Activated naive CD4-positive, alpha-beta T cell treated with anti-CD3 and anti-CD28 coated beads for 36 hours (primary cell): Measurements from ENCODE around the gene RALGAPA1. TPM values are rescaled to one million over a fixed set of nuclear protein-coding genes. Genes with fewer than 3 reads are reported as not detected.

Experiments
- CTCF ChIA-PET: fragments of 350-600 bp; sonication (Branson Sonifier 250); formaldehyde crosslinking; loops from one replicate; lab custom pipeline; 2021; ENCODE audit warnings: antibody characterized with exemption; lab: Charles Lee
- DNase-seq: peaks from one replicate; pipeline ENCODE4 v3.0.0-alpha.2; 2020
- H3K27ac Mint-ChIP-seq: one replicate; pipeline ENCODE4 v1.8.0; 2021; ENCODE audit warnings: mild to moderate bottlenecking, mixed read lengths
- H3K27me3 Mint-ChIP-seq: one replicate; pipeline ENCODE4 v1.8.0; 2021; ENCODE audit warnings: low read depth, mixed read lengths
- H3K36me3 Mint-ChIP-seq: one replicate; pipeline ENCODE4 v1.8.0; 2021; ENCODE audit warnings: low read depth, mixed read lengths
- H3K4me1 Mint-ChIP-seq: one replicate; pipeline ENCODE4 v1.8.0; 2021; ENCODE audit warnings: low read depth, mixed read lengths
- H3K4me3 Mint-ChIP-seq: one replicate; pipeline ENCODE4 v1.8.0; 2021; ENCODE audit warnings: mild to moderate bottlenecking, moderate library complexity, mixed read lengths
- H3K9me3 Mint-ChIP-seq: one replicate; pipeline ENCODE4 v1.8.0; 2021; ENCODE audit warnings: mixed read lengths
- intact Hi-C: fragments of 100-400 bp; cut with micrococcal nuclease; formaldehyde crosslinking; loops from one replicate; pipeline ENCODE4 v1.15.1; 2023
- total RNA-seq, 2 experiments: library from RNA; stranded (reverse); gene quantifications; one replicate each; pipeline ENCODE4 v1.2.3, GENCODE V29; 2021

The RALGAPA1 gene
- total RNA-seq, 2 experiments from 2014 or later = 18.6 to 21.0 TPM

GRCh38 chr14:35715079-35715478, 94.0 kb downstream of the RALGAPA1 start:
- Mint-ChIP-seq H3K4me1 (no peaks in the 10 kb centered on the region), H3K36me3 (peaks cover 14% of the 10 kb centered on the region), H3K9me3 (no peaks in the 10 kb centered on the region), H3K4me3 (no peak overlapping the region), H3K27ac (no peak overlapping the region), H3K27me3 (no peaks in the 10 kb centered on the region)
- intact Hi-C loops = no loop called here
- no peak for DNase-seq
- CTCF ChIA-PET = interaction anchor here (0.5 kb wide), 1 partner anchor 1014 kb away, joined by 3 read pairs; no protein-coding TSS in a partner anchor

DNA sequence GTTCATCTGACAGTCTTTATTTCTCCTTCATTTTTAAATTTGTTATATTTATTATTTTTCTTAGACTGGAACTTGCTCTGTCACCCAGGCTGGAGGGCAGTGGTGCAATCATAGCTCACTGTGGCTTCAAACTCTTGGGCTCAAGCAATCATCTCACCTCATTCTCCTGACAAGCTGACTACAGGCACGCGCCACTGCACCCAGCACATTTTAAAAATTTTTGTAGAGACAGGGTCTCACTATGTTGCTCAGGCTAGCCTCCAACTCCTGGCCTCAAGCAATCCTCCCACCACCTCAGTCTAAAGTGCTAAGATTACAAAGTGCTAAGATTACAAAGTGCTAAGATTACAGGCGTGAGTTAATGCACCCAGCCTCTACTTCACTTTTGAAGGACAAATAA, 96.6 kb downstream of the RALGAPA1 start:
- intact Hi-C loops = no loop called here
- H3K27ac Mint-ChIP-seq = no peak overlapping the region
- DNase-seq = no peak
- no peaks in the 10 kb centered on the region for H3K27me3 Mint-ChIP-seq
- peaks cover 23% of the 10 kb centered on the region for H3K36me3 Mint-ChIP-seq
- no peak overlapping the region for H3K4me3 Mint-ChIP-seq
- no peaks in the 10 kb centered on the region for H3K9me3 Mint-ChIP-seq
- CTCF ChIA-PET = interaction anchor here (0.6 to 0.8 kb wide), 2 partner anchors 106 to 119 kb away, joined by 3 read pairs; no protein-coding TSS in a partner anchor
- H3K4me1 Mint-ChIP-seq = no peaks in the 10 kb centered on the region

DNA sequence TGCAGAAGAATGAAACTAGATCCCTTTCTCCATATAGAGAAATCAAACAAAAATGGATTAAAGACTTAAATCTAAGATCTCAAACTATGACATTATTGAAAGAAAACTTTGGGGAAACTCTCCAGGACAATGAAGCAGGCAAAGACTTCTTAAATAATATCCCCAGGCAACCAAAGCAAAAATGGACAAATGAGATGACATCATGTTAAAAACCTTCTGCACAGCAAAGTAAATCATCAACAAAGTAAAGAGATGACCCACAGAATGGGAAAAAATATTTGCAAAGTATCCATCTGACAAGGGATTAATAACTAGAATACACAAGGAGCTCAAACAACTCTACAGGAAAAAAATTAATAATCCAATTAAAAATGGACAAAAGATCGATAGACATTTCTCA, 101.0 kb downstream of the RALGAPA1 start:
- DNase-seq = no peak
- Mint-ChIP-seq H3K27me3 (no peaks in the 10 kb centered on the region), H3K27ac (no peak overlapping the region), H3K4me3 (no peak overlapping the region), H3K36me3 (peaks cover 30% of the 10 kb centered on the region), H3K4me1 (peaks cover 6% of the 10 kb centered on the region), H3K9me3 (no peaks in the 10 kb centered on the region)
- intact Hi-C loops = loop anchor here (5.0 kb wide), 1 partner anchor 99 kb away; the partner anchor contains the start of gene RALGAPA1
- CTCF ChIA-PET = no interaction called here

DNA sequence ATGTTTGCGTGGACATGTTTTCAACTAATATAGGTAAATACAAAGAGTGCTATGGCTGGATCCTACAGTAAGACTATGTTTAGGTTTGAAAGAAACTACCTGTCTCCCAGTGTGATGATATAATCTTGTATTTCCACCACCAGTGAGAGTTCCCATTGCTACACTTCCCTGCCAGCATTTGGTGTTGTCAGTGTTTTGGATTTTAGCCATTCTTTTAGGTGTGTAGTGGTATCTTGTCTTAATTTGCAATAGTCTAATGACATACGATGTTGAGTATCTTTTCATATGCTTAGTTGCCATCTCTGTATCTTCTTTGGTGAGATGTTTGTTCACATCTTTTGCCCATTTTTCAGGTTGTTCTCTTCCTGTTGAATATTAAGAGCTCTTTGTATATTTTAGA, 103.5 kb downstream of the RALGAPA1 start:
- H3K27ac Mint-ChIP-seq = no peak overlapping the region
- intact Hi-C loops = loop anchor here (5.0 kb wide), 1 partner anchor 102 kb away; the partner anchor contains the start of gene RALGAPA1
- peaks cover 24% of the 10 kb centered on the region for H3K36me3 Mint-ChIP-seq
- H3K9me3 Mint-ChIP-seq = no peaks in the 10 kb centered on the region
- no peak overlapping the region for H3K4me3 Mint-ChIP-seq
- peaks cover 6% of the 10 kb centered on the region for H3K4me1 Mint-ChIP-seq
- no peak for DNase-seq
- no peaks in the 10 kb centered on the region for H3K27me3 Mint-ChIP-seq
- CTCF ChIA-PET = interaction anchor here (0.7 to 1.4 kb wide), 2 partner anchors 109 to 773 kb away, joined by 3 to 5 read pairs; no protein-coding TSS in a partner anchor

DNA sequence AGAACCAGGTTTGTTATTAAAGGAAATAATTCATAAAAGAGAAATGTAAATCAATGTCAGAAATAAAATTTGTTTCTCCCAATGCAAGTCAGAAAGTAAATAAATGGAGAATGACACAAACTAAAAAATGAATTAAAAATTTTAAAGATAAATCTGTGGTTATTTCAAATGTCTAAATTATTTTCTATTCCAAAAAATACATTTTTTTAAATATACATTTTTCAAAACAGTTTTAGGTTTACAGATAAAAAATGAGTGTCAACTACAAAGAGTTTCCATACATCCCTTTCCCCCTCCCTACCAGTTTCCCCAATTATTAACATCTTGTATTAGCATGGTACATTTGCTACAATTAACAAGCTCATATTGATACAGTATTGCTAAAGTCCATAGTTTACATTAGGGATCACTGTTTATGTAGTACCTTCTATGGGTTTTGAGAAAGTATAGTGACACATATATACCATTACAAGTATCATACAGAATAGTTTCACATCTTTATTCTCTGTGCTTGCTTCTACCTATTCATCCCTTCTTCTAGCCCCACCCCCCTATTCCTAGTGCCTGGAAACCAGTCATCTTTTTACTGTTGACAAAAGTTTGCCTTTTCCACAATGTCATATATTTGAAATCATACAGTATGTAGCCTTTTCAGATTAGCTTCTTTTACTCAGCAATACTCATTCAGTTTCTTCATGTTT, 104.2 kb downstream of the RALGAPA1 start:
- intact Hi-C loops = loop anchor here (5.0 kb wide), 1 partner anchor 102 kb away; the partner anchor contains the start of gene RALGAPA1
- no peak overlapping the region for H3K4me3 Mint-ChIP-seq
- H3K4me1 Mint-ChIP-seq = peaks cover 6% of the 10 kb centered on the region
- H3K27me3 Mint-ChIP-seq = no peaks in the 10 kb centered on the region
- peak; percentile 12 for DNase-seq
- peaks cover 21% of the 10 kb centered on the region for H3K36me3 Mint-ChIP-seq
- CTCF ChIA-PET = interaction anchor here (0.7 to 1.4 kb wide), 2 partner anchors 110 to 774 kb away, joined by 3 to 5 read pairs; no protein-coding TSS in a partner anchor
- H3K9me3 Mint-ChIP-seq = no peaks in the 10 kb centered on the region
- H3K27ac Mint-ChIP-seq = no peak overlapping the region

- Mint-ChIP-seq H3K27me3 (no peaks in the 10 kb centered on the region), H3K4me1 (peaks cover 10% of the 10 kb centered on the region), H3K27ac (no peak overlapping the region), H3K36me3 (peaks cover 5% of the 10 kb centered on the region), H3K9me3 (no peaks in the 10 kb centered on the region), H3K4me3 (no peak overlapping the region)
- no peak for DNase-seq
- CTCF ChIA-PET = interaction anchor here (0.6 kb wide), 1 partner anchor 413 kb away, joined by 3 read pairs; no protein-coding TSS in a partner anchor
- intact Hi-C loops = no loop called here
Measured at GRCh38 chr14:35701531-35701930, 107.6 kb downstream of the RALGAPA1 start.

DNA sequence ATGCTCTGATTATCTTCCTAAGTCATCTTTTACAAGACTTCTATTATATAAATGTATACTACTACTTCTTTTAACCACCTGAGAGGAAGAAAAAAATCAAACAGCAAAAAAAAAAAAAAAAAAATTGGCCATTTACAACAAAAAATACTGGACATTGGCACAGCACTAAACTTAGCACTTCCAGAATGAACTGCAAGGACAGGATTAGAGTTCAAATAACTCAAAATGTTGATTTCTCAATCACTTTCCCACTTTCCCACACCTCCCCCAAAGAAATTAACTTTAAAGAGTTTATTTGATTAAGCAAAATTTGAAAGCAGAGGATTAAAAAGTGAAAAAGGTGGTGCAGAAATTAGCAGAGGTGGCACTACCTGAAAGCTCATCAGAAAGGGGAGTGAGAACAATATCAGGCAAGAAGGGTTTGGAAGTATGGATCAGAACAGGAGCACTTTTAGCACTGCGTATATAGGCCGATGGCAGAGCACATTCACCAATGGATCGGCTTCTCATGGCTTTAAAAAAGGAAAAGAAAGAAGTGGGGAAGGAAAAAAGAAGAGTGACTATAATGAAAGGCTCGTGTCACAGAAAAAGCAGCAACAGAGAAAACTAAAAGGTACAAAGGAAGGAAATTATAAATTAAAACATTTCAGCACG, 109.2 kb downstream of the RALGAPA1 start:
- intact Hi-C loops = no loop called here
- Mint-ChIP-seq H3K4me3 (no peak overlapping the region), H3K36me3 (no peaks in the 10 kb centered on the region), H3K4me1 (peaks cover 4% of the 10 kb centered on the region), H3K9me3 (no peaks in the 10 kb centered on the region), H3K27me3 (no peaks in the 10 kb centered on the region), H3K27ac (no peak overlapping the region)
- no peak for DNase-seq
- CTCF ChIA-PET = interaction anchor here (1.8 kb wide), 2 partner anchors 11 to 114 kb away, joined by 5 to 7 read pairs; no protein-coding TSS in a partner anchor

- DNase-seq = no peak
- Mint-ChIP-seq H3K27me3 (no peaks in the 10 kb centered on the region), H3K27ac (no peak overlapping the region), H3K4me3 (no peak overlapping the region), H3K36me3 (no peaks in the 10 kb centered on the region), H3K4me1 (peaks cover 4% of the 10 kb centered on the region), H3K9me3 (no peaks in the 10 kb centered on the region)
- intact Hi-C loops = no loop called here
- CTCF ChIA-PET = interaction anchor here (0.7 to 0.8 kb wide), 2 partner anchors 14 to 125 kb away, joined by 3 read pairs; no protein-coding TSS in a partner anchor
Measured at GRCh38 chr14:35696575-35696974, 112.5 kb downstream of the RALGAPA1 start.

- CTCF ChIA-PET = interaction anchor here (0.7 kb wide), 1 partner anchor 15 kb away, joined by 3 read pairs; no protein-coding TSS in a partner anchor
- Mint-ChIP-seq H3K27ac (no peak overlapping the region), H3K27me3 (no peaks in the 10 kb centered on the region)
Measured at GRCh38 chr14:35696119-35696518, 113.0 kb downstream of the RALGAPA1 start.

GRCh38 chr14:35695647-35696046, 113.4 kb downstream of the RALGAPA1 start:
- Mint-ChIP-seq H3K4me3 (no peak overlapping the region), H3K4me1 (peaks cover 4% of the 10 kb centered on the region), H3K27ac (no peak overlapping the region), H3K36me3 (no peaks in the 10 kb centered on the region), H3K27me3 (no peaks in the 10 kb centered on the region), H3K9me3 (no peaks in the 10 kb centered on the region)
- DNase-seq = no peak
- intact Hi-C loops = no loop called here
- CTCF ChIA-PET = interaction anchor here (0.6 to 0.7 kb wide), 2 partner anchors 11 to 51 kb away, joined by 5 read pairs; no protein-coding TSS in a partner anchor

More at GRCh38 chr14:35696119-35696518, 113.0 kb downstream of the RALGAPA1 start:
- Mint-ChIP-seq H3K4me3 (no peak overlapping the region), H3K9me3 (no peaks in the 10 kb centered on the region), H3K36me3 (no peaks in the 10 kb centered on the region), H3K4me1 (peaks cover 4% of the 10 kb centered on the region)
- intact Hi-C loops = no loop called here
- no peak for DNase-seq

- intact Hi-C loops = no loop called here
- H3K27ac Mint-ChIP-seq = no peak overlapping the region
- H3K27me3 Mint-ChIP-seq = no peaks in the 10 kb centered on the region
- H3K9me3 Mint-ChIP-seq = no peaks in the 10 kb centered on the region
- no peak overlapping the region for H3K4me3 Mint-ChIP-seq
- peaks cover 4% of the 10 kb centered on the region for H3K4me1 Mint-ChIP-seq
- no peaks in the 10 kb centered on the region for H3K36me3 Mint-ChIP-seq
- DNase-seq = no peak
- CTCF ChIA-PET = interaction anchor here (0.6 to 0.7 kb wide), 3 partner anchors 11 to 120 kb away, joined by 3 to 5 read pairs (median 5); no protein-coding TSS in a partner anchor
Measured at GRCh38 chr14:35695072-35695471, 114.0 kb downstream of the RALGAPA1 start.

DNA sequence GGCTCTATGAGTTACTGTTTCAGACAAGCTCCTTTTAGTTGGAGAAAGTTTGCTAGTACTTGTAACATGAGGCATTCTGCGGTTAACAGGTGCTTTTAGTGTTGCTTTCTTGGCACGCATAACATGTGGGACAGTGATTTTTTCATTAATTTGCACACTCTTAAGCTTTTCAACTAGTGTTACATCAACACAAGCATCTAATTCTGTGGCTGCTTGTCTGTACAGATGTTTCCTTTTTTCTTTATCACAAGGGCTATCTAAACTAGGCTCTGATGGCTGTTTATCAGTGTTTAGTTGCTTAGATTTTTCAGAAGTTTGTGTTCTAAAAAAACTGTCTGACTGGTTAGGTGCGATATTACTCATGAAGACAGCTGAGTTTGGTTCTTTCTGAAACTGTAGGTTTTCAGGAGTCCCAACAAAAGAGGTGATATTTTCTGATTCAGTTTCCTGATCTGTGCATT, 120.1 kb downstream of the RALGAPA1 start:
- Mint-ChIP-seq H3K4me3 (no peak overlapping the region), H3K27me3 (no peaks in the 10 kb centered on the region), H3K9me3 (no peaks in the 10 kb centered on the region), H3K27ac (peak overlapping the region; percentile 60), H3K4me1 (peaks cover 16% of the 10 kb centered on the region), H3K36me3 (peaks cover 6% of the 10 kb centered on the region)
- no peak for DNase-seq
- CTCF ChIA-PET = interaction anchor here (0.6 to 1.7 kb wide), 8 partner anchors 10 to 462 kb away, joined by 3 to 5 read pairs (median 4); no protein-coding TSS in a partner anchor
- intact Hi-C loops = loop anchor here (1.0 to 10.0 kb wide), 8 partner anchors 120 to 704 kb away; partner anchors contain the start of genes BRMS1L, FAM177A1, RALGAPA1 and SRP54
